Esophagus squamous epithelium (tissue), 5 donors: ENCODE results near the gene MYRFL. TPM values are rescaled to one million over a fixed set of nuclear protein-coding genes. Genes with fewer than 3 reads are reported as not detected.

Experiments
- DNase-seq: peaks from one replicate; lab custom pipeline; 2025; lab: John Stamatoyannopoulos, UW
- H3K27ac ChIP-seq, 4 donors: fragments of 200-600 bp; sonication (generic); one replicate each; pipeline ENCODE4 v1.5.1; 2016 to 2019; ENCODE audit warnings: mild to moderate bottlenecking in 1 of 4
- H3K27me3 ChIP-seq, 4 donors: fragments of 200-600 bp; sonication (generic); 1 replicate in 3 of 4; 2 replicates in 1 of 4; pipeline versions ENCODE4 v1.5.1 to v1.6.0; 2017 to 2021; ENCODE audit warnings: antibody characterized with exemption in 1 of 4
- H3K36me3 ChIP-seq, 3 donors: fragments of 200-600 bp; sonication (generic); one replicate each; pipeline ENCODE4 v1.5.1; 2016 to 2019
- H3K4me1 ChIP-seq, 3 donors: fragments of 200-600 bp; sonication (generic); one replicate each; pipeline ENCODE4 v1.5.1; 2017 to 2019
- H3K4me3 ChIP-seq, 4 donors: fragments of 200-600 bp; sonication (generic); 1 replicate in 3 of 4; 2 replicates in 1 of 4; pipeline ENCODE4 v1.5.1; 2016 to 2019; ENCODE audit warnings: mild to moderate bottlenecking in 2 of 4, moderate library complexity in 1 of 4
- H3K9me3 ChIP-seq, 3 donors: fragments of 200-600 bp; sonication (generic); one replicate each; pipeline ENCODE4 v1.5.1; 2016 to 2019
- POLR2A ChIP-seq, 4 donors: fragments of 450-650 bp; IDR thresholded peaks; one replicate each; pipeline ENCODE4 v1.6.1; 2017; ENCODE audit warnings: antibody characterized with exemption in 4 of 4, mild to moderate bottlenecking in 4 of 4, moderate library complexity in 3 of 4
- WGBS, 2 donors: methylation state at CpG; one replicate each; pipeline ENCODE4 v1.1.5; 2018; 5-methylcytosine and 5-hydroxymethylcytosine counted together
- intact Hi-C: fragments of 100-400 bp; cut with DNase I; formaldehyde crosslinking; loops from one replicate; pipeline ENCODE4 v1.15.0; 2022
- total RNA-seq, 4 donors: library from RNA; depleted of rRNA; stranded (reverse); fragments of >200 nt; gene quantifications; one replicate each; pipeline ENCODE4 v1.1.0, GENCODE V29; 2016
- TF ChIP-seq, protein P1 (sequence below), 6 experiments: fragments of 450-650 bp in 4 of 6; fragments of 200-600 bp in 2 of 6; sonication (generic) in 2 of 6; IDR thresholded peaks; one replicate each; pipeline ENCODE4 v1.5.1; 2016 to 2019; ENCODE audit warnings: antibody characterized with exemption in 6 of 6, mild to moderate bottlenecking in 4 of 6, moderate library complexity in 4 of 6
- donor health status: DM: yes; HTN: yes; CAD: no.

MYRFL gene
- total RNA-seq, 4 donors from 2014 or later = not detected

DNA sequence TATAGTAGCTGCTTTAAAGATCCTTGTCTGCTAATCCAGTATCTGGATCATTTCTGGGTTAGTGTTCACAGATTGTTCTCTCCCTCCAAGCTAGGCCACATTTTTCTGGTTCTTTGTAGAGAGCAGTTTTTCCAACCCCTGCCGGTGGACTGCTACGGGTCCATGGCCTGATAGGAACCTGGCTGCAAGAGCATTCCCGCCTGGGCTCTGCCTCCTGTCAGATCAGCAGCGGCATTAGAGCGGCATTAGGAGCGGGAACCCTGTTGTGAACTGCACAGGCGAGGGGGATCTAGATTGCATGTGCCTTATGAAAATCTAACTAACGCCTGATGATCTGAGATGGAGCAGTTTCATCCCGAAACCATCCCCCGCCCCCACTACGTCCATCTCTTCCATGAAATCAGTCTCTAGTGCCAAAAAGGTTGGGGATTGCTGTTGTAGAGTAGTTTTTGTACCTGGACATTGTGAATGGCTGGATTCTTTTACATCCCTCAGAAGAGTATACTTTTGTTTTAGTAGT, 50.4 kb downstream of the MYRFL start:
- WGBS, 2 donors = 84 to 88% methylated on average over 2 to 7 of the region's 11 CpGs
- no peak for DNase-seq
- intact Hi-C loops = no loop called here

GRCh38 chr12:69879007-69879960, 54.3 kb downstream of the MYRFL start:
- H3K4me3 ChIP-seq = peak overlapping the region in 2 of 4 donors; percentile 13 to 46
- intact Hi-C loops = no loop called here

More for the DNA sequence above, 50.4 kb downstream of the MYRFL start:
- no peak for TF ChIP-seq POLR2A (IDR thresholded peaks at IDR 0.05)
- TF ChIP-seq, protein P1, sequence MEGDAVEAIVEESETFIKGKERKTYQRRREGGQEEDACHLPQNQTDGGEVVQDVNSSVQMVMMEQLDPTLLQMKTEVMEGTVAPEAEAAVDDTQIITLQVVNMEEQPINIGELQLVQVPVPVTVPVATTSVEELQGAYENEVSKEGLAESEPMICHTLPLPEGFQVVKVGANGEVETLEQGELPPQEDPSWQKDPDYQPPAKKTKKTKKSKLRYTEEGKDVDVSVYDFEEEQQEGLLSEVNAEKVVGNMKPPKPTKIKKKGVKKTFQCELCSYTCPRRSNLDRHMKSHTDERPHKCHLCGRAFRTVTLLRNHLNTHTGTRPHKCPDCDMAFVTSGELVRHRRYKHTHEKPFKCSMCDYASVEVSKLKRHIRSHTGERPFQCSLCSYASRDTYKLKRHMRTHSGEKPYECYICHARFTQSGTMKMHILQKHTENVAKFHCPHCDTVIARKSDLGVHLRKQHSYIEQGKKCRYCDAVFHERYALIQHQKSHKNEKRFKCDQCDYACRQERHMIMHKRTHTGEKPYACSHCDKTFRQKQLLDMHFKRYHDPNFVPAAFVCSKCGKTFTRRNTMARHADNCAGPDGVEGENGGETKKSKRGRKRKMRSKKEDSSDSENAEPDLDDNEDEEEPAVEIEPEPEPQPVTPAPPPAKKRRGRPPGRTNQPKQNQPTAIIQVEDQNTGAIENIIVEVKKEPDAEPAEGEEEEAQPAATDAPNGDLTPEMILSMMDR (IDR thresholded peaks at IDR 0.05) = no peak
- Histone ChIP-seq H3K36me3 (no peaks in the 10 kb centered on the region), H3K4me3 (no peak overlapping the region), H3K27me3 (peaks cover 0 to 16% (median 0%) of the 10 kb centered on the region in 4 donors), H3K4me1 (peaks cover 0 to 5% (median 5%) of the 10 kb centered on the region in 3 donors), H3K9me3 (no peaks in the 10 kb centered on the region), H3K27ac (no peak overlapping the region)

DNA sequence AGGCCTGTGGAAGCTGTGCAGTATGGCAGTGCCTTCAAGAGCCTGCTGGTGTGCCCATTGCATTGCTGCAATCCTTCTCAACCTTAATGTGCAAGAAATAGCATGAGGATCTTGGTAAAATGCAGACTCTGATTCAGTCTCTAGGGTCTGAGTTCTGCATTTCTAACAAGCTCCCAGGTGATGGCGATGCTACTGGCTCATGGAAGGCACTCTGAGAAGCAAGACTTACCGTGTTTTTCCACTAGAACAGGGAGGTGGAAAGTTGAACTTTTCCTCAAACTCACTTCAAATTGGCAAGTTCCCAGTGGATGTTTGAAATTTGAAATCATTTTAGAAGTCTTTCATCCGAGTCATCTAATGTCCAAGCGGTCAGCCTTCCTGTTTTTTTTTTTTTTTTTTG, 55.5 kb downstream of the MYRFL start:
- no peak for DNase-seq
- intact Hi-C loops = loop anchor here (2.0 to 10.0 kb wide), 2 partner anchors 696 to 844 kb away; no protein-coding TSS in a partner anchor
- 82% methylated on average over 4 of the region's 4 CpGs for WGBS, 2 donors
- TF ChIP-seq, protein P1 (IDR thresholded peaks at IDR 0.05) = no peak
- TF ChIP-seq POLR2A (IDR thresholded peaks at IDR 0.05) = no peak
- peaks cover 0 to 5% (median 0%) of the 10 kb centered on the region in 3 donors for H3K4me1 ChIP-seq
- H3K4me3 ChIP-seq = no peak overlapping the region
- H3K9me3 ChIP-seq = no peaks in the 10 kb centered on the region
- H3K27ac ChIP-seq = no peak overlapping the region
- peaks cover 0 to 16% (median 0%) of the 10 kb centered on the region in 4 donors for H3K27me3 ChIP-seq
- no peaks in the 10 kb centered on the region for H3K36me3 ChIP-seq

More at GRCh38 chr12:69879007-69879960, 54.3 kb downstream of the MYRFL start:
- no peaks in the 10 kb centered on the region for H3K9me3 ChIP-seq
- TF ChIP-seq, protein P1 (IDR thresholded peaks at IDR 0.05) = peak; percentile 53 to 87 (median 81)
- TF ChIP-seq POLR2A (IDR thresholded peaks at IDR 0.05) = no peak
- 14 to 24% methylated on average over 19 to 23 of the region's 23 CpGs for WGBS, 2 donors
- peaks cover 0 to 16% (median 0%) of the 10 kb centered on the region in 4 donors for H3K27me3 ChIP-seq
- no peak overlapping the region for H3K27ac ChIP-seq
- peaks cover 0 to 5% (median 0%) of the 10 kb centered on the region in 3 donors for H3K4me1 ChIP-seq
- no peak for DNase-seq
- no peaks in the 10 kb centered on the region for H3K36me3 ChIP-seq

DNA sequence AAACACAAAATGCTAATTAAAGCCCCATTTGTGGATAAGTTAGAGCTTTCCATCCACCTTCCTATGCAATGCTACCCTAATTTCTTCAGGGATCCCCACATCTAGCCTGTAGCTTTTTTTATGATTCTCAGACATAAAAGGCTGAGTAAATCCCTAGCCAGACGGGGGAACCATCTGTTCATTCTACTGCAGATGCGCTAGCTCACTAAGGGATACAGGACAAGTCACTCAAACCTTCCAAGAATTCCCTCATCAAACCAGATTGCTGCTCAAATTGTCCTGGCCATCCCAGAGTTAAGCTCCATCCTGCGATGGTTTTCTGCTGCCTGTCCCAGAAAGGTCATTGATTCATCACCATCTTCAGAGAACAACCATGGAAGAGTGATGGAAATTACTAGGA, 56.7 kb downstream of the MYRFL start:
- H3K9me3 ChIP-seq = no peaks in the 10 kb centered on the region
- no peak for DNase-seq
- no peak overlapping the region for H3K4me3 ChIP-seq
- peaks cover 0 to 5% (median 0%) of the 10 kb centered on the region in 3 donors for H3K4me1 ChIP-seq
- H3K27ac ChIP-seq = no peak overlapping the region
- intact Hi-C loops = loop anchor here (2.0 to 10.0 kb wide), 2 partner anchors 695 to 843 kb away; no protein-coding TSS in a partner anchor
- WGBS, 2 donors = 85 to 100% methylated on average over 1 to 3 of the region's 3 CpGs
- H3K36me3 ChIP-seq = no peaks in the 10 kb centered on the region
- H3K27me3 ChIP-seq = peaks cover 0 to 16% (median 0%) of the 10 kb centered on the region in 4 donors
- no peak for TF ChIP-seq POLR2A (IDR thresholded peaks at IDR 0.05)
- TF ChIP-seq, protein P1 (IDR thresholded peaks at IDR 0.05) = no peak
